HCT116 (cell line): ENCODE data around the gene YWHAQ. TPM values are rescaled to one million over a fixed set of nuclear protein-coding genes. Genes with fewer than 3 reads are reported as not detected.

Source experiments
- ATAC-seq: fragments of 200-7000 bp; cut with Tn5 transposase; 2 replicates; pipeline ENCODE4 v1.9.1; 2020; ENCODE audit warnings: mild to moderate bottlenecking, moderate library complexity
- BruUV-seq: library from RNA; stranded (reverse); fragments of 400-500 nt; replicated peaks from 2 replicates; lab custom pipeline; 2021; lab: Mats Ljungman, UMichigan
- CTCF ChIA-PET: fragments of 300-600 bp; sonication (Branson Sonifier 250); formaldehyde crosslinking; loops from one replicate; lab custom pipeline; 2021; ENCODE audit warnings: antibody characterized with exemption; lab: Charles Lee
- POLR2A ChIA-PET: fragments of 300-600, 350-600 bp; sonication (Branson Sonifier 250); formaldehyde crosslinking; loops from one replicate; lab custom pipeline; 2021; ENCODE audit warnings: antibody characterized with exemption; lab: Charles Lee
- RAD21 ChIA-PET, 2 experiments: fragments of 300-600 bp; sonication (Branson Sonifier 250); formaldehyde crosslinking; loops; one replicate each; lab custom pipeline; 2023; ENCODE audit warnings: low total read pairs in 2 of 2; ENCODE audit not compliant: uncharacterized antibody in 2 of 2, unreplicated experiment in 2 of 2, low non-redundant PET in 1 of 2; lab: Charles Lee
- DNase-seq: peaks from one replicate; pipeline ENCODE4 v3.0.0-alpha.2; 2010; ENCODE audit warnings: low read depth, low spot score
- H2AFZ ChIP-seq: fragments of 200-600 bp; shearing (Covaris generic), sonication (generic); 2 replicates; pipeline ENCODE4 v1.6.1; 2017; ENCODE audit warnings: low read depth, mixed run types, mixed read lengths, antibody characterized with exemption, low read length; ENCODE audit not compliant: poor library complexity, severe bottlenecking
- H3K27ac ChIP-seq: 2 replicates; pipeline ENCODE4 v1.5.1; 2012; ENCODE audit warnings: low read depth, low read length
- H3K27me3 ChIP-seq: fragments of 200-600 bp; sonication (generic); 2 replicates; pipeline ENCODE4 v1.6.1; 2016; ENCODE audit warnings: mixed run types, low read length, mixed read lengths; ENCODE audit not compliant: insufficient read depth
- H3K36me3 ChIP-seq, 2 experiments: fragments of 200-500 bp in 1 of 2; fragments of 200-600 bp in 1 of 2; sonication (Bioruptor generic) in 1 of 2; sonication (generic) in 1 of 2; 2 replicates each; pipeline versions ENCODE4 v1.5.1 to v1.6.1; 2014 to 2016; ENCODE audit warnings: low read length in 2 of 2, inconsistent platforms in 1 of 2, mixed read lengths in 1 of 2, mixed run types in 1 of 2; ENCODE audit not compliant: insufficient read depth in 2 of 2, control insufficient read depth in 1 of 2
- H3K4me1 ChIP-seq, 2 experiments: fragments of 200-600 bp in 1 of 2; sonication (generic) in 1 of 2; 2 replicates each; pipeline versions ENCODE4 v1.5.1 to v1.6.1; 2012 to 2017; ENCODE audit warnings: low read length in 2 of 2, inconsistent platforms in 1 of 2, mild to moderate bottlenecking in 1 of 2, mixed read lengths in 1 of 2, mixed run types in 1 of 2, moderate library complexity in 1 of 2; ENCODE audit not compliant: insufficient read depth in 2 of 2, control insufficient read depth in 1 of 2
- H3K4me2 ChIP-seq: fragments of 200-600 bp; sonication (generic); 2 replicates; pipeline ENCODE4 v1.6.1; 2017; ENCODE audit warnings: mixed run types, low read length, mixed read lengths
- H3K4me3 ChIP-seq, 2 experiments: fragments of 200-600 bp in 1 of 2; sonication (generic) in 1 of 2; replicated peaks in 1 of 2; 2 replicates each; pipeline ENCODE4 v1.5.1; 2011 to 2016; ENCODE audit warnings: low read length in 2 of 2, control low read depth in 1 of 2, low read depth in 1 of 2, mild to moderate bottlenecking in 1 of 2, mixed read lengths in 1 of 2, mixed run types in 1 of 2
- H3K79me2 ChIP-seq: fragments of 200-600 bp; sonication (generic); 2 replicates; pipeline ENCODE4 v1.6.1; 2017; ENCODE audit warnings: mild to moderate bottlenecking, mixed run types, low read length, moderate library complexity, mixed read lengths; ENCODE audit not compliant: insufficient read depth
- H3K9ac ChIP-seq: fragments of 200-600 bp; sonication (generic); 2 replicates; pipeline ENCODE4 v1.6.1; 2016; ENCODE audit warnings: low read length, mixed read lengths
- H3K9me2 ChIP-seq: fragments of 200-600 bp; sonication (generic), shearing (Covaris generic); 2 replicates; pipeline ENCODE4 v1.6.1; 2017; ENCODE audit warnings: mixed run types, mild to moderate bottlenecking, moderate library complexity; ENCODE audit not compliant: insufficient read depth
- H3K9me3 ChIP-seq, 2 experiments: fragments of 200-500 bp in 1 of 2; fragments of 200-600 bp in 1 of 2; sonication (Bioruptor generic) in 1 of 2; sonication (generic) in 1 of 2; 2 replicates each; pipeline ENCODE4 v1.6.1; 2014 to 2017; ENCODE audit warnings: low read length in 2 of 2, mixed read lengths in 2 of 2, inconsistent platforms in 1 of 2, low read depth in 1 of 2, mild to moderate bottlenecking in 1 of 2, mixed run types in 1 of 2, moderate library complexity in 1 of 2; ENCODE audit not compliant: control insufficient read depth in 1 of 2, insufficient read depth in 1 of 2
- H4K20me1 ChIP-seq: fragments of 200-600 bp; sonication (generic), shearing (Covaris generic); 2 replicates; pipeline ENCODE4 v1.6.1; 2017; ENCODE audit warnings: mixed run types, mild to moderate bottlenecking, moderate library complexity; ENCODE audit not compliant: insufficient read depth
- ELF1 ChIP-seq: IDR thresholded peaks from 2 replicates; pipeline ENCODE4 v1.6.1; 2012; ENCODE audit warnings: low read depth, borderline replicate concordance
- EZH2 ChIP-seq: fragments of 200-600 bp; sonication (generic); IDR thresholded peaks from 2 replicates; pipeline ENCODE4 v1.6.1; 2017; ENCODE audit warnings: antibody characterized with exemption, mixed run types
- FOSL1 ChIP-seq: IDR thresholded peaks from 2 replicates; pipeline ENCODE4 v1.6.1; 2012; ENCODE audit warnings: low read depth
- POLR2A ChIP-seq: IDR thresholded peaks from 2 replicates; pipeline ENCODE4 v1.7.0; 2011; ENCODE audit warnings: borderline replicate concordance; ENCODE audit not compliant: insufficient read depth, insufficient read length; ENCODE audit errors: extremely low read depth
- RAD21 ChIP-seq: IDR thresholded peaks from 2 replicates; pipeline ENCODE4 v1.6.1; 2012; ENCODE audit warnings: low read depth, mild to moderate bottlenecking
- SP1 ChIP-seq: IDR thresholded peaks from 2 replicates; pipeline ENCODE4 v1.6.1; 2012; ENCODE audit warnings: low read depth
- SRF ChIP-seq: IDR thresholded peaks from 2 replicates; pipeline ENCODE4 v1.6.1; 2012; ENCODE audit warnings: low read depth
- TCF7L2 ChIP-seq: IDR thresholded peaks from 2 replicates; pipeline ENCODE4 v1.7.0; 2011; ENCODE audit warnings: borderline replicate concordance, inconsistent platforms; ENCODE audit not compliant: insufficient read depth, insufficient read length; ENCODE audit errors: extremely low read depth
- YY1 ChIP-seq: IDR thresholded peaks from 2 replicates; pipeline ENCODE4 v1.6.1; 2011; ENCODE audit warnings: low read length, low read depth, moderate library complexity, mild to moderate bottlenecking; ENCODE audit not compliant: insufficient replicate concordance; ENCODE audit errors: extremely low read depth
- ZNF274 ChIP-seq: fragments of 200-500 bp; sonication (Bioruptor generic); IDR thresholded peaks from 2 replicates; pipeline ENCODE4 v1.6.1; 2014; ENCODE audit warnings: mild to moderate bottlenecking, low read depth, low read length, inconsistent platforms
- intact Hi-C: fragments of 100-400 bp; cut with micrococcal nuclease; formaldehyde crosslinking; loops from 2 replicates; pipeline ENCODE4 v1.10.0; 2022
- total RNA-seq: library from RNA; stranded (reverse); gene quantifications from one replicate; pipeline ENCODE4 v1.2.1, GENCODE V29; 2021; ENCODE audit not compliant: unreplicated experiment
- TF ChIP-seq, protein P1 (sequence below), 3 experiments: fragments of 200-600 bp in 1 of 3; sonication (generic) in 1 of 3; IDR thresholded peaks in 2 of 3; conservative IDR thresholded peaks in 1 of 3; 2 replicates each; pipeline ENCODE4 v1.5.1; 2012 to 2017; ENCODE audit warnings: low read depth in 2 of 3, low read length in 2 of 3, antibody characterized with exemption in 1 of 3, borderline replicate concordance in 1 of 3, control low read depth in 1 of 3, mild to moderate bottlenecking in 1 of 3, mixed read lengths in 1 of 3, mixed run types in 1 of 3, moderate library complexity in 1 of 3; ENCODE audit not compliant: insufficient read depth in 1 of 3
- TF ChIP-seq, protein P2 (sequence below): IDR thresholded peaks from 2 replicates; pipeline ENCODE4 v1.6.1; 2012
- TF ChIP-seq, protein P3 (sequence below): IDR thresholded peaks from 2 replicates; pipeline ENCODE4 v1.6.1; 2012; ENCODE audit warnings: low read depth

YWHAQ gene
- total RNA-seq, 1 experiment from 2014 or later, result 365 TPM

- no peak overlapping the region for H3K4me3 ChIP-seq
- ChIA-PET CTCF (no interaction called here), RAD21 (no interaction called here), POLR2A (interaction anchor here (1.2 kb wide), 1 partner anchor 10 kb away, joined by 4 read pairs; no protein-coding TSS in a partner anchor)
- intact Hi-C loops, result no loop called here
- no peak overlapping the region for H3K27ac ChIP-seq
- H3K9me3 ChIP-seq, result no peaks in the 10 kb centered on the region
- BruUV-seq, result no TSS peak
- peaks cover 0 to 6% of the 10 kb centered on the region in 2 experiments; a peak in 2 of 4 replicates for H3K4me1 ChIP-seq
- H2AFZ ChIP-seq, result no peak overlapping the region
- H3K27me3 ChIP-seq, result no peaks in the 10 kb centered on the region
- peaks cover 81% of the 10 kb centered on the region for H3K79me2 ChIP-seq
- no peaks in the 10 kb centered on the region for H3K36me3 ChIP-seq
- no peak overlapping the region for H3K4me2 ChIP-seq
- no peak for TF ChIP-seq FOSL1
- TF ChIP-seq SRF, result no peak
- TF ChIP-seq, protein P1, sequence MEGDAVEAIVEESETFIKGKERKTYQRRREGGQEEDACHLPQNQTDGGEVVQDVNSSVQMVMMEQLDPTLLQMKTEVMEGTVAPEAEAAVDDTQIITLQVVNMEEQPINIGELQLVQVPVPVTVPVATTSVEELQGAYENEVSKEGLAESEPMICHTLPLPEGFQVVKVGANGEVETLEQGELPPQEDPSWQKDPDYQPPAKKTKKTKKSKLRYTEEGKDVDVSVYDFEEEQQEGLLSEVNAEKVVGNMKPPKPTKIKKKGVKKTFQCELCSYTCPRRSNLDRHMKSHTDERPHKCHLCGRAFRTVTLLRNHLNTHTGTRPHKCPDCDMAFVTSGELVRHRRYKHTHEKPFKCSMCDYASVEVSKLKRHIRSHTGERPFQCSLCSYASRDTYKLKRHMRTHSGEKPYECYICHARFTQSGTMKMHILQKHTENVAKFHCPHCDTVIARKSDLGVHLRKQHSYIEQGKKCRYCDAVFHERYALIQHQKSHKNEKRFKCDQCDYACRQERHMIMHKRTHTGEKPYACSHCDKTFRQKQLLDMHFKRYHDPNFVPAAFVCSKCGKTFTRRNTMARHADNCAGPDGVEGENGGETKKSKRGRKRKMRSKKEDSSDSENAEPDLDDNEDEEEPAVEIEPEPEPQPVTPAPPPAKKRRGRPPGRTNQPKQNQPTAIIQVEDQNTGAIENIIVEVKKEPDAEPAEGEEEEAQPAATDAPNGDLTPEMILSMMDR (IDR thresholded peaks at IDR 0.05 in 2 of 3, conservative IDR thresholded peaks at IDR 0.05 in 1 of 3; ENCODE audit: borderline replicate concordance in 1 of 3, insufficient read depth in 1 of 3, low read depth in 2 of 3, low read length in 2 of 3), result no peak
- TF ChIP-seq, protein P2, sequence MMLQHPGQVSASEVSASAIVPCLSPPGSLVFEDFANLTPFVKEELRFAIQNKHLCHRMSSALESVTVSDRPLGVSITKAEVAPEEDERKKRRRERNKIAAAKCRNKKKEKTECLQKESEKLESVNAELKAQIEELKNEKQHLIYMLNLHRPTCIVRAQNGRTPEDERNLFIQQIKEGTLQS, result no peak
- no peak for TF ChIP-seq EZH2
- TF ChIP-seq, protein P3, sequence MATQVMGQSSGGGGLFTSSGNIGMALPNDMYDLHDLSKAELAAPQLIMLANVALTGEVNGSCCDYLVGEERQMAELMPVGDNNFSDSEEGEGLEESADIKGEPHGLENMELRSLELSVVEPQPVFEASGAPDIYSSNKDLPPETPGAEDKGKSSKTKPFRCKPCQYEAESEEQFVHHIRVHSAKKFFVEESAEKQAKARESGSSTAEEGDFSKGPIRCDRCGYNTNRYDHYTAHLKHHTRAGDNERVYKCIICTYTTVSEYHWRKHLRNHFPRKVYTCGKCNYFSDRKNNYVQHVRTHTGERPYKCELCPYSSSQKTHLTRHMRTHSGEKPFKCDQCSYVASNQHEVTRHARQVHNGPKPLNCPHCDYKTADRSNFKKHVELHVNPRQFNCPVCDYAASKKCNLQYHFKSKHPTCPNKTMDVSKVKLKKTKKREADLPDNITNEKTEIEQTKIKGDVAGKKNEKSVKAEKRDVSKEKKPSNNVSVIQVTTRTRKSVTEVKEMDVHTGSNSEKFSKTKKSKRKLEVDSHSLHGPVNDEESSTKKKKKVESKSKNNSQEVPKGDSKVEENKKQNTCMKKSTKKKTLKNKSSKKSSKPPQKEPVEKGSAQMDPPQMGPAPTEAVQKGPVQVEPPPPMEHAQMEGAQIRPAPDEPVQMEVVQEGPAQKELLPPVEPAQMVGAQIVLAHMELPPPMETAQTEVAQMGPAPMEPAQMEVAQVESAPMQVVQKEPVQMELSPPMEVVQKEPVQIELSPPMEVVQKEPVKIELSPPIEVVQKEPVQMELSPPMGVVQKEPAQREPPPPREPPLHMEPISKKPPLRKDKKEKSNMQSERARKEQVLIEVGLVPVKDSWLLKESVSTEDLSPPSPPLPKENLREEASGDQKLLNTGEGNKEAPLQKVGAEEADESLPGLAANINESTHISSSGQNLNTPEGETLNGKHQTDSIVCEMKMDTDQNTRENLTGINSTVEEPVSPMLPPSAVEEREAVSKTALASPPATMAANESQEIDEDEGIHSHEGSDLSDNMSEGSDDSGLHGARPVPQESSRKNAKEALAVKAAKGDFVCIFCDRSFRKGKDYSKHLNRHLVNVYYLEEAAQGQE, result no peak
- TF ChIP-seq SP1, result no peak
- TF ChIP-seq POLR2A, result no peak
- no peak for TF ChIP-seq ZNF274
- no peak for TF ChIP-seq ELF1
- no peak for TF ChIP-seq TCF7L2
- TF ChIP-seq YY1, result no peak
- no peak for TF ChIP-seq RAD21
- H3K9me2 ChIP-seq, result no peaks in the 10 kb centered on the region
- DNase-seq (no peak), ATAC-seq (no peak)
- no peak overlapping the region for H3K9ac ChIP-seq
- peaks cover 4% of the 10 kb centered on the region; the same call in 1 of the 2 replicates for H4K20me1 ChIP-seq
These were observed 87.2 kb downstream of the YWHAQ start for GRCh38 chr2:9543557-9543956.
